HepG2 (cell line): ENCODE data around the gene TOB1. TPM values are rescaled to one million over a fixed set of nuclear protein-coding genes. Genes with fewer than 3 reads are reported as not detected.

Source experiments
- ETV5 ChIP-seq: IDR thresholded peaks from 2 replicates; pipeline ENCODE4 v1.6.1; 2018; ENCODE audit warnings: missing biosample characterization, missing genetic modification reagents, inconsistent platforms, borderline replicate concordance
- HMG20B ChIP-seq: conservative IDR thresholded peaks from 2 replicates; pipeline ENCODE4 v1.6.1; 2016; ENCODE audit warnings: missing genetic modification reagents, missing compliant biosample characterization
- KAT8 ChIP-seq: IDR thresholded peaks from 2 replicates; pipeline ENCODE4 v1.6.1; 2016; ENCODE audit warnings: missing genetic modification reagents, missing compliant biosample characterization
- SRSF4 ChIP-seq: fragments of 200-400 bp; formaldehyde crosslinking; IDR thresholded peaks from one replicate; pipeline ENCODE4 v1.6.1; 2018; ENCODE audit warnings: mild to moderate bottlenecking, low read depth, low read length, moderate library complexity; ENCODE audit not compliant: poor library complexity, severe bottlenecking
- ZFP1 ChIP-seq: IDR thresholded peaks from 2 replicates; pipeline ENCODE4 v1.6.1; 2016
- ZNF354B ChIP-seq: sonication (generic); formaldehyde crosslinking; IDR thresholded peaks from 2 replicates; pipeline ENCODE4 v1.8.0; 2022; ENCODE audit warnings: mild to moderate bottlenecking, missing genetic modification reagents
- ZNF670 ChIP-seq: sonication (generic); formaldehyde crosslinking; IDR thresholded peaks from 2 replicates; pipeline ENCODE4 v1.8.0; 2022; ENCODE audit warnings: mild to moderate bottlenecking, missing genetic modification reagents, borderline replicate concordance
- ZNF746 ChIP-seq: sonication (generic); formaldehyde crosslinking; IDR thresholded peaks from 2 replicates; pipeline ENCODE4 v1.8.0; 2022; ENCODE audit warnings: mild to moderate bottlenecking, missing genetic modification reagents
- polyA plus RNA-seq, 8 experiments: library from polyadenylated mRNA; depleted of rRNA in 3 of 8; stranded (reverse) in 7 of 8; unstranded in 1 of 8; fragments of >200 nt; fragmentation: Illumina TruSeq in 4 of 8; extraction: Trizol in 4 of 8; gene quantifications; 2 replicates each; pipeline versions ENCODE4 v1.2.1 to v1.2.3, GENCODE V29; 2011 to 2016; ENCODE audit warnings: low read depth in 4 of 8, missing spikeins in 1 of 8, mixed read lengths in 1 of 8; ENCODE audit not compliant: insufficient read depth in 1 of 8
- total RNA-seq, 5 experiments: library from RNA; depleted of rRNA; stranded (reverse); fragments of >200 nt; fragmentation: Illumina TruSeq; extraction: Trizol; gene quantifications; 2 replicates each; pipeline ENCODE4 v1.2.3, GENCODE V29; 2016; ENCODE audit warnings: low read depth in 1 of 5
- TF ChIP-seq, protein P1 (sequence below), 2 experiments: fragments of 450-650 bp in 1 of 2; sonication (generic) in 1 of 2; formaldehyde crosslinking in 1 of 2; IDR thresholded peaks; 2 replicates each; pipeline versions ENCODE4 v1.6.1 to v1.8.0; 2016 to 2022; ENCODE audit warnings: antibody characterized with exemption in 1 of 2, mild to moderate bottlenecking in 1 of 2, missing genetic modification reagents in 1 of 2
- TF ChIP-seq, protein P2 (sequence below): sonication (generic); formaldehyde crosslinking; IDR thresholded peaks from 2 replicates; pipeline ENCODE4 v1.4.0; 2020; ENCODE audit warnings: missing genetic modification reagents
- TF ChIP-seq, protein P3 (sequence below): sonication (generic); formaldehyde crosslinking; conservative IDR thresholded peaks from 2 replicates; pipeline ENCODE4 v1.4.0; 2020; ENCODE audit warnings: mild to moderate bottlenecking, missing genetic modification reagents, moderate library complexity

Gene TOB1
- total and polyA plus RNA-seq, 2 of the 13 experiments (the other 11 are each of a cell fraction or from before 2014, with no cell fraction given), result 21.9 to 57.7 TPM

DNA sequence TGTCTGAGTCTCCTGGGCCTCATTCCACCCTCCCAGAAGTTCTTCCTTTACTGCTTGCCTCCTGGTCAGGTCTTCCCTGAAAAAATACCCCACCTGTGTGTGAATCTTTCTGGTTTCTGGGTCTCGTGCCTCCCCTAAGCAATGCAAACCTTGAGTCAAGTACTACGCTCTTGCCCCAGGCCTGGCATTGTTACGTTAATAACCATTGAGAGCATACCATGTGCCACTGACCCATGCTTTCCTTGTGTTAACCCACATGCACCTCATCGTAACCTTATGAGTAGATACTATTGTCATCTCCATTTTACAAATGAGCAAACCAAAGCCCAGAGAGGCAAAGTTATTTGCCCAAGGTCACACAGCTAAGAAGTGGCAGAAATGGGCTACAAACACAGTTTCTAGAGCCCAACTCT lies 25.4 kb upstream of the TOB1 start (continued):
- TF ChIP-seq, protein P1, sequence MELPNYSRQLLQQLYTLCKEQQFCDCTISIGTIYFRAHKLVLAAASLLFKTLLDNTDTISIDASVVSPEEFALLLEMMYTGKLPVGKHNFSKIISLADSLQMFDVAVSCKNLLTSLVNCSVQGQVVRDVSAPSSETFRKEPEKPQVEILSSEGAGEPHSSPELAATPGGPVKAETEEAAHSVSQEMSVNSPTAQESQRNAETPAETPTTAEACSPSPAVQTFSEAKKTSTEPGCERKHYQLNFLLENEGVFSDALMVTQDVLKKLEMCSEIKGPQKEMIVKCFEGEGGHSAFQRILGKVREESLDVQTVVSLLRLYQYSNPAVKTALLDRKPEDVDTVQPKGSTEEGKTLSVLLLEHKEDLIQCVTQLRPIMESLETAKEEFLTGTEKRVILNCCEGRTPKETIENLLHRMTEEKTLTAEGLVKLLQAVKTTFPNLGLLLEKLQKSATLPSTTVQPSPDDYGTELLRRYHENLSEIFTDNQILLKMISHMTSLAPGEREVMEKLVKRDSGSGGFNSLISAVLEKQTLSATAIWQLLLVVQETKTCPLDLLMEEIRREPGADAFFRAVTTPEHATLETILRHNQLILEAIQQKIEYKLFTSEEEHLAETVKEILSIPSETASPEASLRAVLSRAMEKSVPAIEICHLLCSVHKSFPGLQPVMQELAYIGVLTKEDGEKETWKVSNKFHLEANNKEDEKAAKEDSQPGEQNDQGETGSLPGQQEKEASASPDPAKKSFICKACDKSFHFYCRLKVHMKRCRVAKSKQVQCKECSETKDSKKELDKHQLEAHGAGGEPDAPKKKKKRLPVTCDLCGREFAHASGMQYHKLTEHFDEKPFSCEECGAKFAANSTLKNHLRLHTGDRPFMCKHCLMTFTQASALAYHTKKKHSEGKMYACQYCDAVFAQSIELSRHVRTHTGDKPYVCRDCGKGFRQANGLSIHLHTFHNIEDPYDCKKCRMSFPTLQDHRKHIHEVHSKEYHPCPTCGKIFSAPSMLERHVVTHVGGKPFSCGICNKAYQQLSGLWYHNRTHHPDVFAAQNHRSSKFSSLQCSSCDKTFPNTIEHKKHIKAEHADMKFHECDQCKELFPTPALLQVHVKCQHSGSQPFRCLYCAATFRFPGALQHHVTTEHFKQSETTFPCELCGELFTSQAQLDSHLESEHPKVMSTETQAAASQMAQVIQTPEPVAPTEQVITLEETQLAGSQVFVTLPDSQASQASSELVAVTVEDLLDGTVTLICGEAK (IDR thresholded peaks at IDR 0.05), result no peak
- TF ChIP-seq, protein P1 (CRISPR knock-in tag; IDR thresholded peaks at IDR 0.05), result 0 out of 2 replicates have a peak, but pooled peaks have one; percentile 17
- 0 out of 2 replicates have a peak, but pooled peaks have one; percentile 39 for TF ChIP-seq ZFP1 (CRISPR knock-in tag)
- TF ChIP-seq SRSF4, result no peak
- no peak for TF ChIP-seq ZNF354B (CRISPR knock-in tag)
- 0 out of 2 replicates have a peak, but pooled peaks have one; percentile 30 for TF ChIP-seq HMG20B
- TF ChIP-seq KAT8, result no peak
- TF ChIP-seq, protein P2, sequence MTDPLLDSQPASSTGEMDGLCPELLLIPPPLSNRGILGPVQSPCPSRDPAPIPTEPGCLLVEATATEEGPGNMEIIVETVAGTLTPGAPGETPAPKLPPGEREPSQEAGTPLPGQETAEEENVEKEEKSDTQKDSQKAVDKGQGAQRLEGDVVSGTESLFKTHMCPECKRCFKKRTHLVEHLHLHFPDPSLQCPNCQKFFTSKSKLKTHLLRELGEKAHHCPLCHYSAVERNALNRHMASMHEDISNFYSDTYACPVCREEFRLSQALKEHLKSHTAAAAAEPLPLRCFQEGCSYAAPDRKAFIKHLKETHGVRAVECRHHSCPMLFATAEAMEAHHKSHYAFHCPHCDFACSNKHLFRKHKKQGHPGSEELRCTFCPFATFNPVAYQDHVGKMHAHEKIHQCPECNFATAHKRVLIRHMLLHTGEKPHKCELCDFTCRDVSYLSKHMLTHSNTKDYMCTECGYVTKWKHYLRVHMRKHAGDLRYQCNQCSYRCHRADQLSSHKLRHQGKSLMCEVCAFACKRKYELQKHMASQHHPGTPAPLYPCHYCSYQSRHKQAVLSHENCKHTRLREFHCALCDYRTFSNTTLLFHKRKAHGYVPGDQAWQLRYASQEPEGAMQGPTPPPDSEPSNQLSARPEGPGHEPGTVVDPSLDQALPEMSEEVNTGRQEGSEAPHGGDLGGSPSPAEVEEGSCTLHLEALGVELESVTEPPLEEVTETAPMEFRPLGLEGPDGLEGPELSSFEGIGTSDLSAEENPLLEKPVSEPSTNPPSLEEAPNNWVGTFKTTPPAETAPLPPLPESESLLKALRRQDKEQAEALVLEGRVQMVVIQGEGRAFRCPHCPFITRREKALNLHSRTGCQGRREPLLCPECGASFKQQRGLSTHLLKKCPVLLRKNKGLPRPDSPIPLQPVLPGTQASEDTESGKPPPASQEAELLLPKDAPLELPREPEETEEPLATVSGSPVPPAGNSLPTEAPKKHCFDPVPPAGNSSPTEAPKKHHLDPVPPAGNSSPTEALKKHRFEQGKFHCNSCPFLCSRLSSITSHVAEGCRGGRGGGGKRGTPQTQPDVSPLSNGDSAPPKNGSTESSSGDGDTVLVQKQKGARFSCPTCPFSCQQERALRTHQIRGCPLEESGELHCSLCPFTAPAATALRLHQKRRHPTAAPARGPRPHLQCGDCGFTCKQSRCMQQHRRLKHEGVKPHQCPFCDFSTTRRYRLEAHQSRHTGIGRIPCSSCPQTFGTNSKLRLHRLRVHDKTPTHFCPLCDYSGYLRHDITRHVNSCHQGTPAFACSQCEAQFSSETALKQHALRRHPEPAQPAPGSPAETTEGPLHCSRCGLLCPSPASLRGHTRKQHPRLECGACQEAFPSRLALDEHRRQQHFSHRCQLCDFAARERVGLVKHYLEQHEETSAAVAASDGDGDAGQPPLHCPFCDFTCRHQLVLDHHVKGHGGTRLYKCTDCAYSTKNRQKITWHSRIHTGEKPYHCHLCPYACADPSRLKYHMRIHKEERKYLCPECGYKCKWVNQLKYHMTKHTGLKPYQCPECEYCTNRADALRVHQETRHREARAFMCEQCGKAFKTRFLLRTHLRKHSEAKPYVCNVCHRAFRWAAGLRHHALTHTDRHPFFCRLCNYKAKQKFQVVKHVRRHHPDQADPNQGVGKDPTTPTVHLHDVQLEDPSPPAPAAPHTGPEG, result no peak
- TF ChIP-seq, protein P3, sequence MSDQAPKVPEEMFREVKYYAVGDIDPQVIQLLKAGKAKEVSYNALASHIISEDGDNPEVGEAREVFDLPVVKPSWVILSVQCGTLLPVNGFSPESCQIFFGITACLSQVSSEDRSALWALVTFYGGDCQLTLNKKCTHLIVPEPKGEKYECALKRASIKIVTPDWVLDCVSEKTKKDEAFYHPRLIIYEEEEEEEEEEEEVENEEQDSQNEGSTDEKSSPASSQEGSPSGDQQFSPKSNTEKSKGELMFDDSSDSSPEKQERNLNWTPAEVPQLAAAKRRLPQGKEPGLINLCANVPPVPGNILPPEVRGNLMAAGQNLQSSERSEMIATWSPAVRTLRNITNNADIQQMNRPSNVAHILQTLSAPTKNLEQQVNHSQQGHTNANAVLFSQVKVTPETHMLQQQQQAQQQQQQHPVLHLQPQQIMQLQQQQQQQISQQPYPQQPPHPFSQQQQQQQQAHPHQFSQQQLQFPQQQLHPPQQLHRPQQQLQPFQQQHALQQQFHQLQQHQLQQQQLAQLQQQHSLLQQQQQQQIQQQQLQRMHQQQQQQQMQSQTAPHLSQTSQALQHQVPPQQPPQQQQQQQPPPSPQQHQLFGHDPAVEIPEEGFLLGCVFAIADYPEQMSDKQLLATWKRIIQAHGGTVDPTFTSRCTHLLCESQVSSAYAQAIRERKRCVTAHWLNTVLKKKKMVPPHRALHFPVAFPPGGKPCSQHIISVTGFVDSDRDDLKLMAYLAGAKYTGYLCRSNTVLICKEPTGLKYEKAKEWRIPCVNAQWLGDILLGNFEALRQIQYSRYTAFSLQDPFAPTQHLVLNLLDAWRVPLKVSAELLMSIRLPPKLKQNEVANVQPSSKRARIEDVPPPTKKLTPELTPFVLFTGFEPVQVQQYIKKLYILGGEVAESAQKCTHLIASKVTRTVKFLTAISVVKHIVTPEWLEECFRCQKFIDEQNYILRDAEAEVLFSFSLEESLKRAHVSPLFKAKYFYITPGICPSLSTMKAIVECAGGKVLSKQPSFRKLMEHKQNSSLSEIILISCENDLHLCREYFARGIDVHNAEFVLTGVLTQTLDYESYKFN (CRISPR knock-in tag), result no peak
- no peak for TF ChIP-seq ZNF670 (CRISPR knock-in tag)
- no peak for TF ChIP-seq ZNF746 (CRISPR knock-in tag)
- 0 out of 2 replicates have a peak, but pooled peaks have one; percentile 10 for TF ChIP-seq ETV5 (CRISPR knock-in tag)
